ENCODE data around the gene LCE1F.
A peak's percentile ranks its signal among the peaks of the same experiment; 100 is the strongest.

Gene LCE1F

DNA sequence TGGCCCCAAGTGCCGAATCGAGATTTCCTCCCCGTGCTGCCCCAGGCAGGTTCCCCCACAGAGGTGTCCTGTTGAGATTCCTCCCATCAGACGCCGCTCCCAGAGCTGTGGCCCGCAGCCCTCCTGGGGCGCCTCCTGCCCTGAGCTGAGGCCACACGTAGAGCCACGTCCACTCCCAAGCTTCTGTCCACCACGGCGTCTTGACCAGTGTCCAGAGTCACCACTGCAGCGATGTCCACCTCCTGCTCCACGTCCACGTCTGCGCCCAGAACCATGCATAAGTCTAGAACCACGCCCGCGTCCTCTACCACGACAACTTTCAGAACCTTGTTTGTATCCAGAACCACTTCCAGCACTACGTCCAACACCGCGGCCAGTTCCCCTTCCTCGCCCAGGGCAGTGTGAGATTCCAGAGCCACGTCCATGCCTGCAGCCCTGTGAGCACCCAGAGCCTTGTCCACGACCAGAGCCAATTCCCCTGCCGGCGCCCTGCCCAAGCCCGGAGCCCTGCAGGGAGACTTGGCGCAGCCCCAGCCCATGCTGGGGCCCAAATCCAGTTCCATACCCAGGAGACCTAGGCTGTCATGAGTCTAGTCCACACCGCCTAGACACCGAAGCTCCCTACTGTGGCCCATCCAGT is 14.3 kb upstream of the LCE1F start:
- Histone ChIP-seq H3K27ac (ENCODE audit: low read depth, low read length) (no peak overlapping the region), H3K4me2 (ENCODE audit: low read length) (no peak overlapping the region), H4K5ac (ENCODE audit: low read length) (no peak overlapping the region), H3K4me1 (ENCODE audit: control insufficient read depth, low read depth, low read length) (no peaks in the 10 kb centered on the region), H4K8ac (ENCODE audit: low read depth, low read length) (no peak overlapping the region), H3K23ac (ENCODE audit: low read length) (no peak overlapping the region), H3K4me3 (ENCODE audit: low read length) (no peak overlapping the region), H3K27me3 (ENCODE audit: insufficient read depth, low read length, poor library complexity) (no peaks in the 10 kb centered on the region), H3K18ac (ENCODE audit: low read length) (no peak overlapping the region), H3K79me2 (ENCODE audit: control insufficient read depth, insufficient read depth, low read length) (no peaks in the 10 kb centered on the region), H2BK120ac (ENCODE audit: low read depth, low read length) (no peak overlapping the region), H2AK5ac (ENCODE audit: low read length) (no peak overlapping the region), H3K56ac (ENCODE audit: low read length) (no peak overlapping the region), H3K79me1 (ENCODE audit: low read length) (no peaks in the 10 kb centered on the region), H3K9ac (ENCODE audit: low read length) (no peak overlapping the region), H3K4ac (ENCODE audit: low read depth, low read length) (no peak overlapping the region), H2BK5ac (ENCODE audit: low read length) (no peak overlapping the region), H3K36me3 (ENCODE audit: control insufficient read depth, insufficient read depth, low read length) (no peaks in the 10 kb centered on the region), H2BK15ac (replicated peaks; ENCODE audit: low read depth) (no peak overlapping the region)
- no CpG with 5 or more reads among the region's 31 CpGs for whole genome bisulfite sequencing (ENCODE audit: extremely low coverage, insufficient coverage, low lambda C conversion rate)
- no peak for DNase-seq

DNA sequence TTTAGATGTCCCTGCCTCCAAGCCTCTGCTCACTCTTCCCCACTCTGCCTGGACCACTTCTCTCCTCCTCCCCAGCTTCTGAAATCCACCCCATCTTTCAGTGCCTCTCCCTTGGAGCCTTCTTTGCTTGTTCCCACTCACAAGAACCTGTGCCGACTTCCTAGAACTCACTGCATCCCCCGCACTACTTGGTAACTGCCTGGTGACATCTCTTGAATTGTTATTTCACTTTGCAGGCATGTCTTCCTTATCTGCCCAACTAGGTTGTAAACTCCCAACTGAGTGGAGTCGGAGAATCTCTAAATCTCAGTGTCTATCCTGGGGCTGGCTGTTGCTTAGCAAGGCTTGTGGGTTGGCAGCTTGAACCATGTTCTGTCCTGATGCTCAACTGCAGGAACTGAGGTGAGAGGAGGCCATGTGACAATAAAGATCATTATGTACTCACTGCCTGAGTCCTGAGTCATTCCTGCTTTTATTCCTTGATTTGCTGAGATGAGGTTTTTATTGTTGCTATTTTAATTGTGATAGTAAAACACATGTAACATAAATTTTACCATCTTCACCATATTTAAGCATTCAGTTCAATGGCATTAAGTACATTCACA is 13.2 kb upstream of the LCE1F start:
- no peak overlapping the region for H3K56ac ChIP-seq (ENCODE audit: low read length)

GRCh38 chr1:152768847-152769533 is 6.0 kb upstream of the LCE1F start:
- H2BK5ac ChIP-seq (ENCODE audit: low read length): no peak overlapping the region
- H3K79me2 ChIP-seq (ENCODE audit: control insufficient read depth, insufficient read depth, low read length): no peaks in the 10 kb centered on the region
- no peak overlapping the region for H3K4me2 ChIP-seq (ENCODE audit: low read length)
- no peak overlapping the region for H3K23ac ChIP-seq (ENCODE audit: low read length)
- H2AK5ac ChIP-seq (ENCODE audit: low read length): no peak overlapping the region
- H3K4me3 ChIP-seq (ENCODE audit: low read length): peak overlapping the region; percentile 15
- DNase-seq: peak; percentile 1
- H3K18ac ChIP-seq (ENCODE audit: low read length): no peak overlapping the region
- no peak overlapping the region for H3K4ac ChIP-seq (ENCODE audit: low read depth, low read length)
- H3K36me3 ChIP-seq (ENCODE audit: control insufficient read depth, insufficient read depth, low read length): no peaks in the 10 kb centered on the region
- no peaks in the 10 kb centered on the region for H3K4me1 ChIP-seq (ENCODE audit: control insufficient read depth, low read depth, low read length)
- WGBS (ENCODE audit: extremely low coverage, insufficient coverage, low lambda C conversion rate): no CpG with 5 or more reads among the region's 8 CpGs
- no peak overlapping the region for H2BK120ac ChIP-seq (ENCODE audit: low read depth, low read length)
- no peak overlapping the region for H3K27ac ChIP-seq (ENCODE audit: low read depth, low read length)
- H3K27me3 ChIP-seq (ENCODE audit: insufficient read depth, low read length, poor library complexity): no peaks in the 10 kb centered on the region
- no peak overlapping the region for H2BK15ac ChIP-seq (replicated peaks; ENCODE audit: low read depth)
- no peaks in the 10 kb centered on the region for H3K79me1 ChIP-seq (ENCODE audit: low read length)
- H4K8ac ChIP-seq (ENCODE audit: low read depth, low read length): no peak overlapping the region
- H4K5ac ChIP-seq (ENCODE audit: low read length): no peak overlapping the region
- no peak overlapping the region for H3K56ac ChIP-seq (ENCODE audit: low read length)
- no peak overlapping the region for H3K9ac ChIP-seq (ENCODE audit: low read length)

More for the DNA sequence above, 13.2 kb upstream of the LCE1F start:
- no peak overlapping the region for H2BK15ac ChIP-seq (replicated peaks; ENCODE audit: low read depth)
- no peak for DNase-seq
- no peaks in the 10 kb centered on the region for H3K36me3 ChIP-seq (ENCODE audit: control insufficient read depth, insufficient read depth, low read length)
- no peak overlapping the region for H4K5ac ChIP-seq (ENCODE audit: low read length)
- H3K4ac ChIP-seq (ENCODE audit: low read depth, low read length): no peak overlapping the region
- no peak overlapping the region for H3K4me3 ChIP-seq (ENCODE audit: low read length)
- H4K8ac ChIP-seq (ENCODE audit: low read depth, low read length): no peak overlapping the region
- no peak overlapping the region for H2AK5ac ChIP-seq (ENCODE audit: low read length)
- H3K27me3 ChIP-seq (ENCODE audit: insufficient read depth, low read length, poor library complexity): no peaks in the 10 kb centered on the region
- no peak overlapping the region for H3K27ac ChIP-seq (ENCODE audit: low read depth, low read length)
- no peaks in the 10 kb centered on the region for H3K79me2 ChIP-seq (ENCODE audit: control insufficient read depth, insufficient read depth, low read length)
- H3K4me1 ChIP-seq (ENCODE audit: control insufficient read depth, low read depth, low read length): no peaks in the 10 kb centered on the region
- no peak overlapping the region for H3K23ac ChIP-seq (ENCODE audit: low read length)
- no peak overlapping the region for H2BK120ac ChIP-seq (ENCODE audit: low read depth, low read length)
- H2BK5ac ChIP-seq (ENCODE audit: low read length): no peak overlapping the region
- H3K9ac ChIP-seq (ENCODE audit: low read length): no peak overlapping the region
- no peak overlapping the region for H3K4me2 ChIP-seq (ENCODE audit: low read length)
- H3K79me1 ChIP-seq (ENCODE audit: low read length): no peaks in the 10 kb centered on the region
- WGBS (ENCODE audit: extremely low coverage, insufficient coverage, low lambda C conversion rate): no CpG with 5 or more reads among the region's 3 CpGs
- no peak overlapping the region for H3K18ac ChIP-seq (ENCODE audit: low read length)

- H3K4me1 ChIP-seq (ENCODE audit: control insufficient read depth, low read depth, low read length): no peaks in the 10 kb centered on the region
- H2AK5ac ChIP-seq (ENCODE audit: low read length): no peak overlapping the region
- no peak overlapping the region for H3K9ac ChIP-seq (ENCODE audit: low read length)
- H3K18ac ChIP-seq (ENCODE audit: low read length): no peak overlapping the region
- no peaks in the 10 kb centered on the region for H3K79me2 ChIP-seq (ENCODE audit: control insufficient read depth, insufficient read depth, low read length)
- H3K79me1 ChIP-seq (ENCODE audit: low read length): no peaks in the 10 kb centered on the region
- H2BK15ac ChIP-seq (replicated peaks; ENCODE audit: low read depth): no peak overlapping the region
- no peak overlapping the region for H3K4me3 ChIP-seq (ENCODE audit: low read length)
- no peak overlapping the region for H4K8ac ChIP-seq (ENCODE audit: low read depth, low read length)
- H3K27me3 ChIP-seq (ENCODE audit: insufficient read depth, low read length, poor library complexity): no peaks in the 10 kb centered on the region
- no peak overlapping the region for H4K5ac ChIP-seq (ENCODE audit: low read length)
- H3K56ac ChIP-seq (ENCODE audit: low read length): no peak overlapping the region
- no peak overlapping the region for H2BK5ac ChIP-seq (ENCODE audit: low read length)
- no peak overlapping the region for H2BK120ac ChIP-seq (ENCODE audit: low read depth, low read length)
- no peak for DNase-seq
- no peak overlapping the region for H3K4me2 ChIP-seq (ENCODE audit: low read length)
- no peak overlapping the region for H3K4ac ChIP-seq (ENCODE audit: low read depth, low read length)
- H3K36me3 ChIP-seq (ENCODE audit: control insufficient read depth, insufficient read depth, low read length): no peaks in the 10 kb centered on the region
- WGBS (ENCODE audit: extremely low coverage, insufficient coverage, low lambda C conversion rate): no CpG with 5 or more reads among the region's 1 CpG
- no peak overlapping the region for H3K23ac ChIP-seq (ENCODE audit: low read length)
- no peak overlapping the region for H3K27ac ChIP-seq (ENCODE audit: low read depth, low read length)
These were observed 4.5 kb upstream of the LCE1F start for GRCh38 chr1:152770411-152770810.

GRCh38 chr1:152776361-152776760 is 1.4 kb downstream of the LCE1F start:
- DNase-seq: no peak
- no peak overlapping the region for H3K27ac ChIP-seq (ENCODE audit: low read depth, low read length)
- H3K27me3 ChIP-seq (ENCODE audit: insufficient read depth, low read length, poor library complexity): no peaks in the 10 kb centered on the region
- no peak overlapping the region for H2BK120ac ChIP-seq (ENCODE audit: low read depth, low read length)
- no peaks in the 10 kb centered on the region for H3K4me1 ChIP-seq (ENCODE audit: control insufficient read depth, low read depth, low read length)
- no peak overlapping the region for H3K4ac ChIP-seq (ENCODE audit: low read depth, low read length)
- H3K4me2 ChIP-seq (ENCODE audit: low read length): no peak overlapping the region
- H2AK5ac ChIP-seq (ENCODE audit: low read length): no peak overlapping the region
- WGBS (ENCODE audit: extremely low coverage, insufficient coverage, low lambda C conversion rate): no CpG with 5 or more reads among the region's 11 CpGs
- no peak overlapping the region for H2BK5ac ChIP-seq (ENCODE audit: low read length)
- no peaks in the 10 kb centered on the region for H3K79me1 ChIP-seq (ENCODE audit: low read length)
- no peak overlapping the region for H3K56ac ChIP-seq (ENCODE audit: low read length)
- H3K36me3 ChIP-seq (ENCODE audit: control insufficient read depth, insufficient read depth, low read length): no peaks in the 10 kb centered on the region
- H3K4me3 ChIP-seq (ENCODE audit: low read length): no peak overlapping the region
- H2BK15ac ChIP-seq (replicated peaks; ENCODE audit: low read depth): no peak overlapping the region
- H3K23ac ChIP-seq (ENCODE audit: low read length): no peak overlapping the region
- H3K79me2 ChIP-seq (ENCODE audit: control insufficient read depth, insufficient read depth, low read length): no peaks in the 10 kb centered on the region
- no peak overlapping the region for H3K9ac ChIP-seq (ENCODE audit: low read length)
- no peak overlapping the region for H3K18ac ChIP-seq (ENCODE audit: low read length)
- no peak overlapping the region for H4K8ac ChIP-seq (ENCODE audit: low read depth, low read length)
- no peak overlapping the region for H4K5ac ChIP-seq (ENCODE audit: low read length)

All from mesendoderm (in vitro differentiated cells).